Mesothelial cell of epicardium (in vitro differentiated cells): Measurements from ENCODE around the gene PMM1. TPM values are rescaled to one million over a fixed set of nuclear protein-coding genes. Genes with fewer than 3 reads are reported as not detected.
"Not testable (repeated sequence)": the region's sequence is repeated elsewhere in the genome, so short reads cannot be mapped to it uniquely, and the experiment has no call there.

ENCODE experiments used
- DNase-seq, 2 experiments: peaks; one replicate each; pipeline ENCODE4 v3.0.0; 2021; ENCODE audit warnings: low spot score in 2 of 2; ENCODE audit not compliant: unreplicated experiment in 2 of 2
- H3K27ac Mint-ChIP-seq: 2 replicates; pipeline ENCODE4 v1.8.0; 2021; ENCODE audit warnings: mixed read lengths
- H3K27me3 Mint-ChIP-seq: 2 replicates; pipeline ENCODE4 v1.8.0; 2021; ENCODE audit warnings: low read depth, mixed read lengths
- H3K36me3 Mint-ChIP-seq: 2 replicates; pipeline ENCODE4 v1.8.0; 2021; ENCODE audit warnings: mixed read lengths
- H3K4me1 Mint-ChIP-seq: 2 replicates; pipeline ENCODE4 v1.8.0; 2021; ENCODE audit warnings: mixed read lengths
- H3K4me3 Mint-ChIP-seq: 2 replicates; pipeline ENCODE4 v1.8.0; 2021; ENCODE audit warnings: mild to moderate bottlenecking, moderate library complexity, mixed read lengths
- H3K9me3 Mint-ChIP-seq: 2 replicates; pipeline ENCODE4 v1.8.0; 2021; ENCODE audit warnings: mixed read lengths
- total RNA-seq: library from RNA; stranded (reverse); gene quantifications from 3 replicates; pipeline ENCODE4 v1.2.1, GENCODE V29; 2021
- TF ChIP-seq, protein P1 (sequence below): fragments of 200-600 bp; sonication (generic); IDR thresholded peaks from one replicate; pipeline ENCODE4 v1.5.0; 2021; ENCODE audit warnings: antibody characterized with exemption; ENCODE audit not compliant: unreplicated experiment

PMM1 gene
- total RNA-seq, 1 donor from 2014 or later = 25.8 TPM

GRCh38 chr22:41578818-41579217 lies 10.8 kb downstream of the PMM1 start:
- TF ChIP-seq, protein P1, sequence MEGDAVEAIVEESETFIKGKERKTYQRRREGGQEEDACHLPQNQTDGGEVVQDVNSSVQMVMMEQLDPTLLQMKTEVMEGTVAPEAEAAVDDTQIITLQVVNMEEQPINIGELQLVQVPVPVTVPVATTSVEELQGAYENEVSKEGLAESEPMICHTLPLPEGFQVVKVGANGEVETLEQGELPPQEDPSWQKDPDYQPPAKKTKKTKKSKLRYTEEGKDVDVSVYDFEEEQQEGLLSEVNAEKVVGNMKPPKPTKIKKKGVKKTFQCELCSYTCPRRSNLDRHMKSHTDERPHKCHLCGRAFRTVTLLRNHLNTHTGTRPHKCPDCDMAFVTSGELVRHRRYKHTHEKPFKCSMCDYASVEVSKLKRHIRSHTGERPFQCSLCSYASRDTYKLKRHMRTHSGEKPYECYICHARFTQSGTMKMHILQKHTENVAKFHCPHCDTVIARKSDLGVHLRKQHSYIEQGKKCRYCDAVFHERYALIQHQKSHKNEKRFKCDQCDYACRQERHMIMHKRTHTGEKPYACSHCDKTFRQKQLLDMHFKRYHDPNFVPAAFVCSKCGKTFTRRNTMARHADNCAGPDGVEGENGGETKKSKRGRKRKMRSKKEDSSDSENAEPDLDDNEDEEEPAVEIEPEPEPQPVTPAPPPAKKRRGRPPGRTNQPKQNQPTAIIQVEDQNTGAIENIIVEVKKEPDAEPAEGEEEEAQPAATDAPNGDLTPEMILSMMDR = no peak
- no peaks in the 10 kb centered on the region for H3K27me3 Mint-ChIP-seq
- no peak overlapping the region for H3K27ac Mint-ChIP-seq
- DNase-seq = no peak
- no peaks in the 10 kb centered on the region for H3K4me1 Mint-ChIP-seq
- H3K36me3 Mint-ChIP-seq = peaks cover 5% of the 10 kb centered on the region
- no peak overlapping the region for H3K4me3 Mint-ChIP-seq
- no peaks in the 10 kb centered on the region for H3K9me3 Mint-ChIP-seq

GRCh38 chr22:41578114-41578513 lies 11.5 kb downstream of the PMM1 start:
- Mint-ChIP-seq H3K36me3 (peaks cover 5% of the 10 kb centered on the region), H3K27ac (no peak overlapping the region), H3K9me3 (no peaks in the 10 kb centered on the region), H3K27me3 (no peaks in the 10 kb centered on the region), H3K4me3 (no peak overlapping the region), H3K4me1 (no peaks in the 10 kb centered on the region)
- DNase-seq = no peak
- TF ChIP-seq, protein P1 = no peak

DNA sequence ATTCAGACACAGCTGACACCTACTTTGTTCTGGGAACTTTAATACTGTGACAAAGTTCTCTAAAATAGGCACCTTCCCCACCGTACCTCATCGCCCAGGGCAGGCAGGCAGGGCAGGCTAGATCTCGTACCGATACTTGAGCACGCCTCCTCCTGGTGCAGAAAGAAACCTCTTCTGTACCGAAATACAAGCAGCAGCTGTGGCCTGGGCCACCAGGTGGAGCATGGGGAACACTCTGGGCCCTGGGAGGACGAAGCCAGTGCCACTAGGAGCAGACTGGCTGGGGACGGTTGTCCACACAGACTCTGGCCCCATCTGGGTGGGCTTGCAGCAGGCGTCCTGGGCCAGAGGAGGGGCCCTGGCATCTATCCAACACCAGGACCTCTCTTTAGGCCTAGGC lies 12.8 kb downstream of the PMM1 start:
- no peak overlapping the region for H3K4me3 Mint-ChIP-seq
- DNase-seq = peak in 1 of 2 experiments; percentile 49

DNA sequence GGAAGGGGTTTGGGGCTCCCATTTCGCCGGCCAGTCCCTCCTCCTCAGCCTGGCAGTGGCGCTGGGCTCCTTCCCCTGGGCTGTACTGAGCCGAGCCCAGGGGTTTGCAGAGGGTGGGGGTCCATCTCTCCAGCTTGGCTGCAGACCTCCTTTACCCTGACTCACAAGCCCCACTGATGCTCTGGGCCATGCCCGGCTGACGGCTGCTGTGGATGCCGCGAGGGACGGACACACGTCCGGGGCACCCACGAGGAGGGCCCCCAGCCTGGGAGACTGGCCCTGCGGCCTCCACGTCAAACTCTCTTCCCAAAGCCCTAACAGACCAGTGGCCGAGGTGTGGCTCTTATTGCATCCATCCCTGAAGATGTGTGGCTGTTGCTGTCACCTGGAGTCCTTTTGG lies 14.1 kb downstream of the PMM1 start:
- TF ChIP-seq, protein P1 = no peak
- no peak for DNase-seq
- Mint-ChIP-seq H3K27ac (no peak overlapping the region), H3K36me3 (peaks cover 5% of the 10 kb centered on the region), H3K27me3 (no peaks in the 10 kb centered on the region), H3K4me1 (no peaks in the 10 kb centered on the region), H3K4me3 (no peak overlapping the region), H3K9me3 (no peaks in the 10 kb centered on the region)

More for the DNA sequence above, 12.8 kb downstream of the PMM1 start:
- Mint-ChIP-seq H3K27ac (peak overlapping the region; percentile 34), H3K4me1 (no peaks in the 10 kb centered on the region), H3K36me3 (peaks cover 5% of the 10 kb centered on the region), H3K9me3 (no peaks in the 10 kb centered on the region), H3K27me3 (no peaks in the 10 kb centered on the region)
- TF ChIP-seq, protein P1 = no peak

DNA sequence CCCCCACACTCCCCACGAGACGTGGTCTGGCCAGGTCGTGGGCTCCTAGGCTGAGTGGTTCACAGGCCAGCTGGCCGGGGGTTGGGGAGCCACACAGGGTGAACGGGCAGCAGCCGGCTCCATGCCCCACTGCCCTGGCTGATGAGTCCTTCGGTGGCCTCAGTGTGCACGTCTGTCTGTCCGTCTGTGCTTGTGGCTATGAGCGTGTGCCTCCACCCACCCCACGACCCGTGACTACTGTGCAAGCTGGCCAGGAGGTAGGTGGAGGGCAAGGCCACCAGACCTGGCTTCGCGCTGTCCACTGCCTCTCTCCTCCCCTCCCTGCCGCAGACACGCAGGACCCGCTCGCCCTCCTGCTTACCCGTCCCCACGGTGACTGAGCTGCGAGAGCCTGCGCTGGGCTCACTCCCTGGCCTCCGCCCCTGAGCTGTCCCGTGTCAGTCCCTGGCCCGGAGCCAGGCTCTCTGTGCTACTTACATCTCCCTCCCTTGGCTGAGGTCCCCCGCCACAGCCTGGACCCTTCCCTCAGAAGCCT lies 14.7 kb downstream of the PMM1 start:
- TF ChIP-seq, protein P1 = no peak
- Mint-ChIP-seq H3K27ac (no peak overlapping the region), H3K9me3 (no peaks in the 10 kb centered on the region), H3K36me3 (peaks cover 5% of the 10 kb centered on the region), H3K4me3 (no peak overlapping the region), H3K27me3 (no peaks in the 10 kb centered on the region), H3K4me1 (no peaks in the 10 kb centered on the region)
- no peak for DNase-seq

DNA sequence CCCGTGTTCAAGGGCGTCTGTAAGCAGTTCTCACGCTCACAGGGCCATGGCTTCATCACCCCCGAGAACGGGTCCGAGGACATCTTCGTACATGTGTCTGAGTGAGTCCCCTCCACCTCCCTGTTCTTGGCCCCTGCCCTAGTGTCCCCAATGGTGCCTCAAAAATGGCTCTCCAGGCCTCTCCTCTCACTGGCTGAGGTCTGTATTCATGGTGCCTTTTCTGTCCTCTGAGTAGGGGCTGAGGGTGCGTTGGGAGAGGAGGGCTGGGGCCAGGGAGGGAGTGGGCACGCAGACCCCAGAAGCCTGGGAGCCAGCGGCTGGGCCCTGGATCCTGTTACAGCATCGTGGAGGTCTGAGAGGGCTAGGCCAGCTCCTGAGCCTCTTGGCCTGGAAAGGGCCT lies 16.0 kb downstream of the PMM1 start:
- Mint-ChIP-seq H3K36me3 (peaks cover 4% of the 10 kb centered on the region), H3K27me3 (no peaks in the 10 kb centered on the region), H3K4me3 (no peak overlapping the region), H3K4me1 (peaks cover 8% of the 10 kb centered on the region), H3K9me3 (no peaks in the 10 kb centered on the region), H3K27ac (no peak overlapping the region)
- TF ChIP-seq, protein P1 = no peak
- no peak for DNase-seq

DNA sequence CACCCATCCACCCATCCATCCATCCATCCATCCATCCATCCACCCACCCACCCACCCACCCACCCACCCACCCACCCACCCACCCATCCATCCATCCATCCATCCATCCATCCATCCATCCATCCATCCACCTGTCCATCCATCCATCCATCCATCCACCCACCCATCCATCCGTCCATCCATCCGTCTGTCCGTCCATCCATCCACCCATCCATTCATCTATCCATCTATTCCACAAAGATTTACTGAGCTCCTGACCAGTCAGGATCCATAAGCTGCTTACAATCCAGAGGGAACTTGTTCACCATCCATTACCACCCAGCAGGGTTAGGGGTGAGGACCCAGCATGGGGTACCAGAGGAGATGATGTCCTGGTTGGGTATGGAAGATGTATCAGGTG lies 17.3 kb downstream of the PMM1 start:
- not testable (repeated sequence) for H3K27me3 Mint-ChIP-seq, H3K27ac Mint-ChIP-seq, DNase-seq, H3K4me3 Mint-ChIP-seq, H3K36me3 Mint-ChIP-seq, H3K9me3 Mint-ChIP-seq
- peaks cover 10% of the 10 kb centered on the region for H3K4me1 Mint-ChIP-seq
